PC-3 (cell line): ENCODE data around the gene DEFB123. TPM values are rescaled to one million over a fixed set of nuclear protein-coding genes. Genes with fewer than 3 reads are reported as not detected.

Source experiments
- ATAC-seq: fragments of 200-7000 bp; cut with Tn5 transposase; 2 replicates; pipeline ENCODE4 v1.9.1; 2020; ENCODE audit warnings: mild to moderate bottlenecking, moderate library complexity
- BruUV-seq: library from RNA; stranded (reverse); fragments of 400-500 nt; replicated peaks from 2 replicates; lab custom pipeline; 2021; lab: Mats Ljungman, UMichigan
- CTCF ChIA-PET: fragments of 300-600 bp; sonication (Branson Sonifier 250); formaldehyde crosslinking; loops from one replicate; lab custom pipeline; 2022; ENCODE audit warnings: antibody characterized with exemption; lab: Charles Lee
- POLR2A ChIA-PET: fragments of 300-600 bp; sonication (Branson Sonifier 250); formaldehyde crosslinking; loops from one replicate; lab custom pipeline; 2022; ENCODE audit warnings: antibody characterized with exemption; ENCODE audit not compliant: unreplicated experiment; lab: Charles Lee
- DNase-seq: peaks from one replicate; pipeline ENCODE4 v3.0.0-alpha.2; 2015
- H2AFZ ChIP-seq: fragments of 300-600 bp; sonication (generic); 2 replicates; pipeline ENCODE4 v1.6.0; 2016; ENCODE audit warnings: antibody characterized with exemption, low read length
- H3F3A ChIP-seq: fragments of 300-600 bp; sonication (generic); one replicate; pipeline ENCODE4 v1.6.0; 2017; ENCODE audit warnings: antibody characterized with exemption, low read length, control low read depth, mild to moderate bottlenecking; ENCODE audit not compliant: unreplicated experiment
- H3K27ac ChIP-seq: fragments of 300-600 bp; sonication (generic); 2 replicates; pipeline ENCODE4 v1.5.1; 2016; ENCODE audit warnings: mild to moderate bottlenecking, low read length
- H3K27me3 ChIP-seq: fragments of 300-600 bp; sonication (generic); 2 replicates; pipeline ENCODE4 v1.6.1; 2016; ENCODE audit warnings: low read length, mixed read lengths
- H3K36me3 ChIP-seq: fragments of 300-600 bp; sonication (generic); 2 replicates; pipeline ENCODE4 v1.6.1; 2016; ENCODE audit warnings: low read depth, mixed run types, low read length, mixed read lengths
- H3K4me1 ChIP-seq: fragments of 300-600 bp; sonication (generic); 2 replicates; pipeline ENCODE4 v1.5.1; 2016; ENCODE audit warnings: low read length; ENCODE audit not compliant: insufficient read depth
- H3K4me2 ChIP-seq: fragments of 300-600 bp; sonication (generic); 2 replicates; pipeline ENCODE4 v1.6.0; 2016; ENCODE audit warnings: low read length
- H3K4me3 ChIP-seq: fragments of 300-600 bp; sonication (generic); 2 replicates; pipeline ENCODE4 v1.5.1; 2016; ENCODE audit warnings: mild to moderate bottlenecking, low read length, mixed read lengths
- H3K79me2 ChIP-seq: fragments of 300-600 bp; sonication (generic); 2 replicates; pipeline ENCODE4 v1.6.1; 2017; ENCODE audit warnings: low read length, mixed read lengths
- H3K9ac ChIP-seq: fragments of 300-600 bp; sonication (generic); 2 replicates; pipeline ENCODE4 v1.6.0; 2016; ENCODE audit warnings: mild to moderate bottlenecking, low read length
- H3K9me2 ChIP-seq: fragments of 300-600 bp; sonication (generic); replicated peaks from 2 replicates; pipeline ENCODE4 v1.6.1; 2016; ENCODE audit warnings: mixed run types, low read length, mixed read lengths
- H3K9me3 ChIP-seq: fragments of 300-600 bp; sonication (generic); 2 replicates; pipeline ENCODE4 v1.6.1; 2016; ENCODE audit warnings: low read length, mixed read lengths
- H4K20me1 ChIP-seq: fragments of 300-600 bp; sonication (generic); 2 replicates; pipeline ENCODE4 v1.6.1; 2016; ENCODE audit warnings: low read length, mixed read lengths
- EZH2 ChIP-seq: fragments of 300-600 bp; sonication (generic); IDR thresholded peaks from one replicate; pipeline ENCODE4 v1.6.1; 2017; ENCODE audit warnings: antibody characterized with exemption, mild to moderate bottlenecking, low read length; ENCODE audit not compliant: unreplicated experiment
- EZH2phosphoT487 ChIP-seq: fragments of 300-600 bp; sonication (generic); IDR thresholded peaks from 2 replicates; pipeline ENCODE4 v1.6.1; 2018; ENCODE audit warnings: mild to moderate bottlenecking, antibody characterized with exemption, low read length, borderline replicate concordance
- intact Hi-C: fragments of 100-400 bp; cut with micrococcal nuclease; formaldehyde crosslinking; loops from 2 replicates; pipeline ENCODE4 v1.9.0; 2023
- total RNA-seq: library from RNA; depleted of rRNA; stranded (reverse); fragments of >200 nt; gene quantifications from 2 replicates; pipeline ENCODE4 v1.2.3, GENCODE V29; 2014; rRNA removed
- TF ChIP-seq, protein P1 (sequence below): fragments of 300-600 bp; sonication (generic); conservative IDR thresholded peaks from 2 replicates; pipeline ENCODE4 v1.5.1; 2017; ENCODE audit warnings: antibody characterized with exemption, low read depth, mild to moderate bottlenecking, low read length

Gene DEFB123
- total RNA-seq, 1 experiment from 2014 or later: not detected

- no peaks in the 10 kb centered on the region for H4K20me1 ChIP-seq
- no peak for DNase-seq
- intact Hi-C loops: no loop called here
- ChIA-PET CTCF (no interaction called here), POLR2A (no interaction called here)
- TF ChIP-seq, protein P1, sequence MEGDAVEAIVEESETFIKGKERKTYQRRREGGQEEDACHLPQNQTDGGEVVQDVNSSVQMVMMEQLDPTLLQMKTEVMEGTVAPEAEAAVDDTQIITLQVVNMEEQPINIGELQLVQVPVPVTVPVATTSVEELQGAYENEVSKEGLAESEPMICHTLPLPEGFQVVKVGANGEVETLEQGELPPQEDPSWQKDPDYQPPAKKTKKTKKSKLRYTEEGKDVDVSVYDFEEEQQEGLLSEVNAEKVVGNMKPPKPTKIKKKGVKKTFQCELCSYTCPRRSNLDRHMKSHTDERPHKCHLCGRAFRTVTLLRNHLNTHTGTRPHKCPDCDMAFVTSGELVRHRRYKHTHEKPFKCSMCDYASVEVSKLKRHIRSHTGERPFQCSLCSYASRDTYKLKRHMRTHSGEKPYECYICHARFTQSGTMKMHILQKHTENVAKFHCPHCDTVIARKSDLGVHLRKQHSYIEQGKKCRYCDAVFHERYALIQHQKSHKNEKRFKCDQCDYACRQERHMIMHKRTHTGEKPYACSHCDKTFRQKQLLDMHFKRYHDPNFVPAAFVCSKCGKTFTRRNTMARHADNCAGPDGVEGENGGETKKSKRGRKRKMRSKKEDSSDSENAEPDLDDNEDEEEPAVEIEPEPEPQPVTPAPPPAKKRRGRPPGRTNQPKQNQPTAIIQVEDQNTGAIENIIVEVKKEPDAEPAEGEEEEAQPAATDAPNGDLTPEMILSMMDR: no peak
- TF ChIP-seq EZH2phosphoT487 (no peak), EZH2 (no peak)
- H3K27ac ChIP-seq: no peak overlapping the region
- H3K79me2 ChIP-seq: no peaks in the 10 kb centered on the region
- H3K4me1 ChIP-seq: no peaks in the 10 kb centered on the region
- H3K36me3 ChIP-seq: no peaks in the 10 kb centered on the region
- no peak overlapping the region for H3K4me3 ChIP-seq
- no peaks in the 10 kb centered on the region for H3K9me3 ChIP-seq
- H3K9ac ChIP-seq: no peak overlapping the region
- H2AFZ ChIP-seq: no peak overlapping the region
- H3K9me2 ChIP-seq: no peaks in the 10 kb centered on the region
- ATAC-seq: no peak
- peaks cover 23% of the 10 kb centered on the region; the same call in 1 of the 2 replicates for H3K27me3 ChIP-seq
- H3F3A ChIP-seq: no peaks in the 10 kb centered on the region
- BruUV-seq: no TSS peak
- H3K4me2 ChIP-seq: no peak overlapping the region
Observed at GRCh38 chr20:31497838-31498540, 57.6 kb downstream of the DEFB123 start.

Other genes with a start within 250 kb of the DEFB123 start
- not detected in 2 replicates for gene DEFB115, start 183.0 kb upstream of the DEFB123 start, total RNA-seq
- gene DEFB116, start 132.0 kb upstream of the DEFB123 start, total RNA-seq: not detected in 2 replicates
- gene DEFB118, start 72.0 kb upstream of the DEFB123 start, total RNA-seq: not detected in 2 replicates
- not detected in 2 replicates for gene DEFB119, start 50.0 kb upstream of the DEFB123 start, total RNA-seq
- gene DEFB121, start 34.4 kb upstream of the DEFB123 start, total RNA-seq: not detected in 2 replicates
- gene DEFB124, start 34.5 kb downstream of the DEFB123 start, total RNA-seq: not detected in 2 replicates
- not detected in 2 replicates for gene REM1, start 34.7 kb downstream of the DEFB123 start, total RNA-seq
- 99.5 and 125 TPM in 2 replicates for gene HM13, start 73.8 kb downstream of the DEFB123 start, total RNA-seq
- gene ID1, start 164.7 kb downstream of the DEFB123 start, total RNA-seq: 774 and 872 TPM in 2 replicates
- gene COX4I2, start 197.3 kb downstream of the DEFB123 start, total RNA-seq: not detected in 2 replicates